Neural cell (in vitro differentiated cells): Measurements from ENCODE around the gene TBX19. TPM values are rescaled to one million over a fixed set of nuclear protein-coding genes. Genes with fewer than 3 reads are reported as not detected.

ENCODE experiments used
- H2AFZ ChIP-seq: fragments of 200-600, 300-800 bp; sonication (generic), shearing (Covaris generic); 2 replicates; pipeline ENCODE4 v1.6.0; 2014; ENCODE audit warnings: low read depth, mild to moderate bottlenecking, antibody characterized with exemption, low read length, moderate library complexity
- H3F3A ChIP-seq: fragments of 200-600 bp; shearing (Covaris generic); 2 replicates; pipeline ENCODE4 v1.6.1; 2016; ENCODE audit warnings: mild to moderate bottlenecking, moderate library complexity, mixed read lengths, antibody characterized with exemption, low read length; ENCODE audit not compliant: insufficient read depth, poor library complexity, severe bottlenecking
- H3K27ac ChIP-seq: fragments of 200-600, 300-800 bp; sonication (generic), shearing (Covaris generic); 2 replicates; pipeline ENCODE4 v1.5.1; 2014; ENCODE audit warnings: mild to moderate bottlenecking, low read length, moderate library complexity
- H3K27me3 ChIP-seq: fragments of 300-800, 200-600 bp; sonication (generic), shearing (Covaris generic); 2 replicates; pipeline ENCODE4 v1.6.0; 2014; ENCODE audit warnings: mild to moderate bottlenecking, low read depth, low read length, moderate library complexity; ENCODE audit not compliant: insufficient read depth
- H3K36me3 ChIP-seq: fragments of 300-800, 200-600 bp; sonication (generic), shearing (Covaris generic); 2 replicates; pipeline ENCODE4 v1.5.1; 2014; ENCODE audit warnings: mild to moderate bottlenecking, antibody characterized with exemption, low read length, moderate library complexity; ENCODE audit not compliant: insufficient read depth
- H3K4me2 ChIP-seq: fragments of 300-800, 200-600 bp; sonication (generic), shearing (Covaris generic); 2 replicates; pipeline ENCODE4 v1.6.0; 2014; ENCODE audit warnings: mild to moderate bottlenecking, low read length
- H3K4me3 ChIP-seq: fragments of 300-800, 200-600 bp; sonication (generic), shearing (Covaris generic); 2 replicates; pipeline ENCODE4 v1.5.1; 2014; ENCODE audit warnings: mild to moderate bottlenecking, low read length, moderate library complexity
- H3K79me2 ChIP-seq: fragments of 200-600 bp; shearing (Covaris generic); replicated peaks from 2 replicates; pipeline ENCODE4 v1.6.0; 2014; ENCODE audit warnings: mild to moderate bottlenecking, low read length, moderate library complexity; ENCODE audit not compliant: insufficient read depth
- H3K9ac ChIP-seq: fragments of 300-800, 200-600 bp; sonication (generic), shearing (Covaris generic); 2 replicates; pipeline ENCODE4 v1.6.1; 2016; ENCODE audit warnings: mild to moderate bottlenecking, low read length, mixed read lengths
- H3K9me2 ChIP-seq: fragments of 200-600 bp; shearing (Covaris generic); 2 replicates; pipeline ENCODE4 v1.6.1; 2016; ENCODE audit warnings: mild to moderate bottlenecking, low read length, mixed read lengths; ENCODE audit not compliant: insufficient read depth
- H3K9me3 ChIP-seq: fragments of 200-600, 300-800 bp; sonication (generic), shearing (Covaris generic); 2 replicates; pipeline ENCODE4 v1.6.1; 2016; ENCODE audit warnings: mild to moderate bottlenecking, mixed run types, low read length, moderate library complexity, mixed read lengths
- H4K20me1 ChIP-seq: fragments of 200-600 bp; shearing (Covaris generic); 2 replicates; pipeline ENCODE4 v1.6.1; 2016; ENCODE audit warnings: mild to moderate bottlenecking, mixed run types; ENCODE audit not compliant: insufficient read depth
- EP300 ChIP-seq: fragments of 450-650 bp; conservative IDR thresholded peaks from 2 replicates; pipeline ENCODE4 v1.6.1; 2014; ENCODE audit warnings: antibody characterized with exemption, mild to moderate bottlenecking, moderate library complexity; ENCODE audit not compliant: poor library complexity, severe bottlenecking
- EZH2 ChIP-seq: fragments of 200-600, 300-800 bp; shearing (Covaris generic), sonication (generic); IDR thresholded peaks from 2 replicates; pipeline ENCODE4 v1.6.1; 2014; ENCODE audit warnings: antibody characterized with exemption, low read length, borderline replicate concordance, mild to moderate bottlenecking; ENCODE audit not compliant: insufficient read depth, poor library complexity, severe bottlenecking
- MXI1 ChIP-seq: fragments of 450-650 bp; conservative IDR thresholded peaks from 2 replicates; pipeline ENCODE4 v1.6.1; 2014; ENCODE audit warnings: antibody characterized with exemption, mild to moderate bottlenecking; ENCODE audit not compliant: poor library complexity, severe bottlenecking
- POLR2AphosphoS5 ChIP-seq: IDR thresholded peaks from 2 replicates; pipeline ENCODE4 v1.6.1; 2012
- RAD21 ChIP-seq: fragments of 450-650 bp; conservative IDR thresholded peaks from 2 replicates; pipeline ENCODE4 v1.6.1; 2014; ENCODE audit warnings: antibody characterized with exemption, mild to moderate bottlenecking, moderate library complexity
- REST ChIP-seq: IDR thresholded peaks from 2 replicates; pipeline ENCODE4 v1.6.1; 2012; ENCODE audit warnings: borderline replicate concordance
- SMC3 ChIP-seq: fragments of 450-650 bp; conservative IDR thresholded peaks from 2 replicates; pipeline ENCODE4 v1.6.1; 2014; ENCODE audit warnings: antibody characterized with exemption, mild to moderate bottlenecking, moderate library complexity; ENCODE audit not compliant: poor library complexity
- TAF1 ChIP-seq: IDR thresholded peaks from 2 replicates; pipeline ENCODE4 v1.6.1; 2012; ENCODE audit warnings: low read depth
- polyA plus RNA-seq: library from polyadenylated mRNA; depleted of rRNA; stranded (reverse); fragments of >200 nt; gene quantifications from 2 replicates; pipeline ENCODE4 v1.2.3, GENCODE V29; 2014
- TF ChIP-seq, protein P1 (sequence below): fragments of 450-650 bp; IDR thresholded peaks from 2 replicates; pipeline ENCODE4 v1.5.1; 2014; ENCODE audit warnings: antibody characterized with exemption, mild to moderate bottlenecking, moderate library complexity; ENCODE audit not compliant: poor library complexity, severe bottlenecking

TBX19 gene
- polyA plus RNA-seq, 1 donor from 2014 or later = 0.42 TPM

DNA sequence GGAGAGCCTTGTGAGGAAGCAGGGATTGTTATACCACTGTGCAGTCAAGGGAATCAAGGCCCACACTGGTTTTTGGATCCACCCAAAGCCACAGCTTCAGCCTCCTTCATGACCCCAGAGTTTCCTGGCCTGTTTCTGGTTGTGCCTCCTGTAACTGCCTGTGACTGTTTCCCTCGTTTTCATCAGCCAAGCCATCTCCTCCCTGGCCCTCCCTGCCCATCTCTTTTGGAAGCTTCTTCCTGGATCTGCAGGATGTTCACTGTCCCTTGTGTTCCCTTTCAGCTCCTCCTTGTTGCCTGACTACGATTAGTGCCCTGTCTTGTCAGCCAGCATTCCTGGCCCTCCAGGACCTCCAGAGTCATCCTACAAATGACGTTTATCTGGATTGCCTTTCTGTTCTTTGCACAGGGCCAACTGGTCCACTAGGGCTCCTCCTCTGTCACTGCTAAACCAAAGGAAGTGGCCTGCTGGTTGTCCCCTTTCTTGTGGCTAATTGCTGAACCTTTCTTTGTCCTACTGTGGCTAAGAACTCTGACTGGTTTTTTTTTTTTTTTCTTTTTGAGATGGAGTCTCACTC lies 37.0 kb upstream of the TBX19 start:
- Histone ChIP-seq H3K4me2 (no peak overlapping the region), H4K20me1 (no peaks in the 10 kb centered on the region), H3K9me2 (no peaks in the 10 kb centered on the region), H3K4me3 (no peak overlapping the region), H3K79me2 (no peaks in the 10 kb centered on the region), H3K9me3 (no peaks in the 10 kb centered on the region), H3K27ac (no peak overlapping the region), H3K27me3 (no peaks in the 10 kb centered on the region), H2AFZ (no peak overlapping the region), H3F3A (no peaks in the 10 kb centered on the region), H3K36me3 (no peaks in the 10 kb centered on the region), H3K9ac (no peak overlapping the region)
- TF ChIP-seq RAD21 = no peak
- no peak for TF ChIP-seq EP300
- TF ChIP-seq SMC3 = no peak
- no peak for TF ChIP-seq REST
- TF ChIP-seq POLR2AphosphoS5 = no peak
- TF ChIP-seq, protein P1, sequence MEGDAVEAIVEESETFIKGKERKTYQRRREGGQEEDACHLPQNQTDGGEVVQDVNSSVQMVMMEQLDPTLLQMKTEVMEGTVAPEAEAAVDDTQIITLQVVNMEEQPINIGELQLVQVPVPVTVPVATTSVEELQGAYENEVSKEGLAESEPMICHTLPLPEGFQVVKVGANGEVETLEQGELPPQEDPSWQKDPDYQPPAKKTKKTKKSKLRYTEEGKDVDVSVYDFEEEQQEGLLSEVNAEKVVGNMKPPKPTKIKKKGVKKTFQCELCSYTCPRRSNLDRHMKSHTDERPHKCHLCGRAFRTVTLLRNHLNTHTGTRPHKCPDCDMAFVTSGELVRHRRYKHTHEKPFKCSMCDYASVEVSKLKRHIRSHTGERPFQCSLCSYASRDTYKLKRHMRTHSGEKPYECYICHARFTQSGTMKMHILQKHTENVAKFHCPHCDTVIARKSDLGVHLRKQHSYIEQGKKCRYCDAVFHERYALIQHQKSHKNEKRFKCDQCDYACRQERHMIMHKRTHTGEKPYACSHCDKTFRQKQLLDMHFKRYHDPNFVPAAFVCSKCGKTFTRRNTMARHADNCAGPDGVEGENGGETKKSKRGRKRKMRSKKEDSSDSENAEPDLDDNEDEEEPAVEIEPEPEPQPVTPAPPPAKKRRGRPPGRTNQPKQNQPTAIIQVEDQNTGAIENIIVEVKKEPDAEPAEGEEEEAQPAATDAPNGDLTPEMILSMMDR = no peak
- no peak for TF ChIP-seq TAF1
- no peak for TF ChIP-seq MXI1
- no peak for TF ChIP-seq EZH2

DNA sequence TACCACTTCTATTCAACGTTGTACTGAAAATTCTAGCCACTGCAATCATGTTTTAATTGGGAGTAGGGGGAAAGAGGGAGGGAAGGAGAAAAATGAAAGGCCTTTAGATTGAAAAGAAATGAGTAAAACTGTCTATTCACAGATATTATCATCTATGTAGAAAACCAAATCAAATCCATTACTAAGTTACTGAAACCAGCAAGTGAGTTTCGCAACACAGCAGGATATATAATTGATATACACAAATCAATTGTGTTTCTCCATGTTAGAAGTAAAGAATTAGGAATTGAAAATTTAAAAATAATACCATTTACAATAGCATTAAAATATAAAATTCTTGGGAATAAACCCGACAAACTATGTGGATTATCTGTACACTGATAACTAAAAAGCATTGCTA lies 35.6 kb upstream of the TBX19 start:
- Histone ChIP-seq H3K27me3 (no peaks in the 10 kb centered on the region), H3F3A (no peaks in the 10 kb centered on the region), H4K20me1 (no peaks in the 10 kb centered on the region), H3K36me3 (no peaks in the 10 kb centered on the region), H3K4me3 (no peak overlapping the region), H3K9ac (no peak overlapping the region), H3K79me2 (no peaks in the 10 kb centered on the region), H3K9me3 (no peaks in the 10 kb centered on the region), H2AFZ (no peak overlapping the region), H3K27ac (no peak overlapping the region), H3K4me2 (no peak overlapping the region), H3K9me2 (no peaks in the 10 kb centered on the region)
- TF ChIP-seq MXI1 (no peak), TAF1 (no peak), EZH2 (no peak)

DNA sequence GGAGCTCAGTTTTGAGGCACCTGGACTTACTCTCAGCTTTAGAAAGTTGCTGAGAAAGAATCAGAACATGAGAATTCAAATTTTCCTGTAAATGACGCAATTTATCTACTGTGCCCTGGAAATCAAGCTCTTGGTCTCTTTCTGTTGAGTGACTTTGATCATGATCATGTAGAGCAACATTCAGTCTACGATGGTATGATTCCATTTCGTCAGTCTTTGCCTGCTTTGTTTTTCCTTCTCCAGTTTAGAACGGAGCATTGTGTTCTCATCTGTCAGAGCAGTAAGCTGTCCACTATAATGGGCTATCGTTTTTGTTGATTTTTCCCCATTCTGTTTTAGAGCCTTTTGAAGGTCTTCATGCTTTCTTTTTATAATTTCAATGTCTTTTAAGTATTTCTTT lies 34.2 kb upstream of the TBX19 start:
- no peaks in the 10 kb centered on the region for H3K36me3 ChIP-seq
- no peak overlapping the region for H3K4me2 ChIP-seq
- no peak overlapping the region for H3K9ac ChIP-seq
- no peaks in the 10 kb centered on the region for H3K9me3 ChIP-seq
- no peaks in the 10 kb centered on the region for H3K27me3 ChIP-seq
- H3K27ac ChIP-seq = no peak overlapping the region
- no peak overlapping the region for H2AFZ ChIP-seq
- TF ChIP-seq EP300 (no peak), MXI1 (no peak), REST (no peak), EZH2 (no peak), POLR2AphosphoS5 (no peak), TAF1 (no peak)
- TF ChIP-seq, protein P1 = no peak
- H4K20me1 ChIP-seq = no peaks in the 10 kb centered on the region
- H3K4me3 ChIP-seq = no peak overlapping the region
- H3F3A ChIP-seq = no peaks in the 10 kb centered on the region
- no peaks in the 10 kb centered on the region for H3K79me2 ChIP-seq
- H3K9me2 ChIP-seq = no peaks in the 10 kb centered on the region
